WTC11 (cell line): ENCODE measurements around the gene PROSER3. TPM values are rescaled to one million over a fixed set of nuclear protein-coding genes. Genes with fewer than 3 reads are reported as not detected.

Source experiments
- ATAC-seq: fragments of 200-7000 bp; cut with Tn5 transposase; 2 replicates; pipeline ENCODE4 v1.10.0; 2021; ENCODE audit warnings: mild to moderate bottlenecking, moderate library complexity
- CTCF ChIA-PET: fragments of 300-600 bp; sonication (Branson Sonifier 250); formaldehyde crosslinking; loops from one replicate; lab custom pipeline; 2021; ENCODE audit warnings: antibody characterized with exemption; lab: Charles Lee
- POLR2A ChIA-PET: fragments of 350-600 bp; sonication (Branson Sonifier 250); formaldehyde crosslinking; loops from one replicate; lab custom pipeline; 2021; ENCODE audit warnings: antibody characterized with exemption; lab: Charles Lee
- DNase-seq: peaks from one replicate; pipeline ENCODE4 v3.0.0; 2021; ENCODE audit warnings: low spot score
- H3K27ac Mint-ChIP-seq: 2 replicates; pipeline ENCODE4 v1.8.0; 2021; ENCODE audit warnings: mixed read lengths
- H3K27me3 Mint-ChIP-seq: 2 replicates; pipeline ENCODE4 v1.8.0; 2021; ENCODE audit warnings: low read depth, mild to moderate bottlenecking, moderate library complexity, mixed read lengths
- H3K36me3 Mint-ChIP-seq: 2 replicates; pipeline ENCODE4 v1.8.0; 2021; ENCODE audit warnings: mixed read lengths
- H3K4me1 Mint-ChIP-seq: 2 replicates; pipeline ENCODE4 v1.8.0; 2022; ENCODE audit warnings: mixed read lengths
- H3K4me3 Mint-ChIP-seq: 2 replicates; pipeline ENCODE4 v1.8.0; 2021; ENCODE audit warnings: mild to moderate bottlenecking, moderate library complexity, mixed read lengths
- H3K9me3 Mint-ChIP-seq: 2 replicates; pipeline ENCODE4 v1.8.0; 2021; ENCODE audit warnings: mixed read lengths
- CREM ChIP-seq: sonication (generic); formaldehyde crosslinking; IDR thresholded peaks from 2 replicates; pipeline ENCODE4 v1.8.1; 2022; ENCODE audit warnings: mild to moderate bottlenecking, missing genetic modification reagents, moderate library complexity
- FOXJ3 ChIP-seq: sonication (generic); formaldehyde crosslinking; IDR thresholded peaks from 2 replicates; pipeline ENCODE4 v1.9.0; 2021; ENCODE audit warnings: missing genetic modification reagents, mild to moderate bottlenecking, borderline replicate concordance
- FOXK1 ChIP-seq: sonication (generic); formaldehyde crosslinking; IDR thresholded peaks from 2 replicates; pipeline ENCODE4 v1.8.0; 2022; ENCODE audit warnings: mild to moderate bottlenecking, moderate library complexity, missing genetic modification reagents
- HMGA2 ChIP-seq: fragments of 250-450 bp; sonication (Bioruptor Pico); IDR thresholded peaks from 2 replicates; pipeline ENCODE4 v1.4.0; 2021; ENCODE audit warnings: mild to moderate bottlenecking, moderate library complexity
- IRF2 ChIP-seq: sonication (generic); formaldehyde crosslinking; IDR thresholded peaks from 2 replicates; pipeline ENCODE4 v1.8.0; 2022; ENCODE audit warnings: low read depth, missing genetic modification reagents, borderline replicate concordance
- JUN ChIP-seq: sonication (generic); formaldehyde crosslinking; IDR thresholded peaks from 2 replicates; pipeline ENCODE4 v1.8.0; 2023; ENCODE audit warnings: mild to moderate bottlenecking, missing genetic modification reagents
- NFYB ChIP-seq: sonication (generic); formaldehyde crosslinking; conservative IDR thresholded peaks from 2 replicates; pipeline ENCODE4 v1.8.0; 2022; ENCODE audit warnings: low read depth, missing genetic modification reagents
- RELA ChIP-seq: sonication (generic); formaldehyde crosslinking; IDR thresholded peaks from 2 replicates; pipeline ENCODE4 v1.8.1; 2022; ENCODE audit warnings: missing genetic modification reagents, mild to moderate bottlenecking, borderline replicate concordance
- RORB ChIP-seq: fragments of 250-450 bp; sonication (Bioruptor Pico); IDR thresholded peaks from 2 replicates; pipeline ENCODE4 v1.9.0; 2021; ENCODE audit warnings: mild to moderate bottlenecking
- SMAD4 ChIP-seq: sonication (generic); formaldehyde crosslinking; IDR thresholded peaks from 2 replicates; pipeline ENCODE4 v1.8.0; 2022; ENCODE audit warnings: mild to moderate bottlenecking, missing genetic modification reagents
- SP1 ChIP-seq: sonication (generic); formaldehyde crosslinking; conservative IDR thresholded peaks from 2 replicates; pipeline ENCODE4 v1.8.1; 2022; ENCODE audit warnings: missing genetic modification reagents
- TCF7 ChIP-seq: sonication (generic); formaldehyde crosslinking; IDR thresholded peaks from 2 replicates; pipeline ENCODE4 v1.8.0; 2022; ENCODE audit warnings: mild to moderate bottlenecking, low read depth, missing genetic modification reagents, moderate library complexity
- ZNF121 ChIP-seq: sonication (generic); formaldehyde crosslinking; IDR thresholded peaks from 2 replicates; pipeline ENCODE4 v1.8.0; 2023; ENCODE audit warnings: missing genetic modification reagents
- ZNF138 ChIP-seq: sonication (generic); formaldehyde crosslinking; conservative IDR thresholded peaks from 2 replicates; pipeline ENCODE4 v1.8.1; 2022; ENCODE audit warnings: mild to moderate bottlenecking, moderate library complexity, missing genetic modification reagents
- ZNF263 ChIP-seq: sonication (generic); formaldehyde crosslinking; IDR thresholded peaks from 2 replicates; pipeline ENCODE4 v1.8.1; 2022; ENCODE audit warnings: low read depth, mild to moderate bottlenecking, moderate library complexity, missing genetic modification reagents
- ZNF317 ChIP-seq: sonication (generic); formaldehyde crosslinking; IDR thresholded peaks from 2 replicates; pipeline ENCODE4 v1.8.1; 2023; ENCODE audit warnings: low read depth, mild to moderate bottlenecking, moderate library complexity, missing genetic modification reagents, borderline replicate concordance
- ZNF416 ChIP-seq: fragments of 250-450 bp; sonication (Bioruptor Pico); IDR thresholded peaks from 2 replicates; pipeline ENCODE4 v1.9.0; 2021; ENCODE audit warnings: mild to moderate bottlenecking, inconsistent platforms
- total RNA-seq: library from RNA; stranded (reverse); gene quantifications from 3 replicates; pipeline ENCODE4 v1.2.3, GENCODE V29; 2021
- TF ChIP-seq, protein P1 (sequence below): sonication (generic); formaldehyde crosslinking; IDR thresholded peaks from 2 replicates; pipeline ENCODE4 v1.8.1; 2022; ENCODE audit warnings: mild to moderate bottlenecking, moderate library complexity, missing genetic modification reagents
- TF ChIP-seq, protein P2 (sequence below): sonication (generic); formaldehyde crosslinking; IDR thresholded peaks from 2 replicates; pipeline ENCODE4 v1.8.1; 2023; ENCODE audit warnings: mild to moderate bottlenecking, missing genetic modification reagents, borderline replicate concordance
- TF ChIP-seq, protein P3 (sequence below): sonication (generic); formaldehyde crosslinking; IDR thresholded peaks from 2 replicates; pipeline ENCODE4 v1.8.0; 2022; ENCODE audit warnings: mild to moderate bottlenecking, missing genetic modification reagents
- TF ChIP-seq, protein P4 (sequence below): sonication (generic); formaldehyde crosslinking; IDR thresholded peaks from 2 replicates; pipeline ENCODE4 v1.8.0; 2022; ENCODE audit warnings: mild to moderate bottlenecking, missing genetic modification reagents
- TF ChIP-seq, protein P5 (sequence below): fragments of 250-450 bp; sonication (Bioruptor Pico); IDR thresholded peaks from 2 replicates; pipeline ENCODE4 v1.9.0; 2021; ENCODE audit warnings: mild to moderate bottlenecking

The PROSER3 gene
- total RNA-seq, 1 experiment from 2014 or later, result 32.9 TPM

DNA sequence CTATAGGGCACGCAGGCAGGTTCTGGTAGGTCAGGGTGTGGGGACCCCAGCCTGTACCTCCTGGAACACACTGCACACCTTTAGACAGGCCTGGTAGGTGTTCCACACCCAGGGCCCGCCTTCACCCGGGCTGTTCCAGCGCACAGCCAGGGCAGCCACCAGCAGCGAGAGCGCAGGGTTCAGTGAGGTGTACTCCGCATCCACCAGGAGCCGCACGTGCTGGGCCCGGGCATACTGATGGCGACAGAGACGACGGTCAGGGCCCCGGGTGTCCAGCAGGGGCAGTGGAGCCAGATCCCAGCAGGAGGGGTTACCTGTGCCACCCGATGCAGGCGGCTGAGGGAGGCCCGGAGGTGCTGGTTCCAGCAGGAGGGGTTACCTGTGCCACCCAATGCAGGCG is 48.6 kb downstream of the PROSER3 start:
- CTCF ChIA-PET, result no interaction called here
- DNase-seq (no peak), ATAC-seq (no peak; the same call in 1 of the 2 replicates)
- Mint-ChIP-seq H3K27me3 (peaks cover 22% of the 10 kb centered on the region), H3K4me1 (peaks cover 2% of the 10 kb centered on the region), H3K4me3 (no peak overlapping the region), H3K9me3 (no peaks in the 10 kb centered on the region), H3K27ac (no peak overlapping the region), H3K36me3 (no peaks in the 10 kb centered on the region)
- TF ChIP-seq RORB (CRISPR knock-in tag) (no peak), IRF2 (CRISPR knock-in tag) (no peak), JUN (CRISPR knock-in tag) (no peak), HMGA2 (CRISPR knock-in tag) (no peak), CREM (CRISPR knock-in tag) (no peak), ZNF121 (CRISPR knock-in tag) (no peak), NFYB (CRISPR knock-in tag) (no peak), FOXK1 (no peak), TCF7 (no peak)
- TF ChIP-seq, protein P1, sequence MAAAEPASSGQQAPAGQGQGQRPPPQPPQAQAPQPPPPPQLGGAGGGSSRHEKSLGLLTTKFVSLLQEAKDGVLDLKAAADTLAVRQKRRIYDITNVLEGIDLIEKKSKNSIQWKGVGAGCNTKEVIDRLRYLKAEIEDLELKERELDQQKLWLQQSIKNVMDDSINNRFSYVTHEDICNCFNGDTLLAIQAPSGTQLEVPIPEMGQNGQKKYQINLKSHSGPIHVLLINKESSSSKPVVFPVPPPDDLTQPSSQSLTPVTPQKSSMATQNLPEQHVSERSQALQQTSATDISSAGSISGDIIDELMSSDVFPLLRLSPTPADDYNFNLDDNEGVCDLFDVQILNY (CRISPR knock-in tag), result no peak
- POLR2A ChIA-PET, result no interaction called here

DNA sequence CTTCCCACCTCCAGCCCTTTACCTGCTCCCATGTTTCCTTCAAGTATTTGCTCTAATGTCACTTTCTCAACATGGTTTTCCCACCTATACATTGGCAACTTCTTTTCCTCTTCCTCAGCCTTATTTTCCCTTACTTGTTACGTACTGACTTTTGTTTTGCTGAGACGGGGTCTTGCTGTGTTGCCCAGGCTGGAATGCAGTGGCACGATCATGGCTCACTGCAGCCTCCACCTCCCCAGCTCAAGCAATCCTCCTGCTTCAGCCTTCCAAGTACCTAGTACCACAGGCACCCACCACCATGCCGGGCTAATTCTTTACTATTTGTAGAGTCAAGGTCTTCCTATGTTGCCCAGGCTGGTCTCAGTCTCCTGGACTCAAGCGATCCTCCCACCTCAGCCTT is 49.7 kb downstream of the PROSER3 start:
- no peaks in the 10 kb centered on the region for H3K9me3 Mint-ChIP-seq
- peak; percentile 96 for TF ChIP-seq ZNF121 (CRISPR knock-in tag)
- TF ChIP-seq, protein P2, sequence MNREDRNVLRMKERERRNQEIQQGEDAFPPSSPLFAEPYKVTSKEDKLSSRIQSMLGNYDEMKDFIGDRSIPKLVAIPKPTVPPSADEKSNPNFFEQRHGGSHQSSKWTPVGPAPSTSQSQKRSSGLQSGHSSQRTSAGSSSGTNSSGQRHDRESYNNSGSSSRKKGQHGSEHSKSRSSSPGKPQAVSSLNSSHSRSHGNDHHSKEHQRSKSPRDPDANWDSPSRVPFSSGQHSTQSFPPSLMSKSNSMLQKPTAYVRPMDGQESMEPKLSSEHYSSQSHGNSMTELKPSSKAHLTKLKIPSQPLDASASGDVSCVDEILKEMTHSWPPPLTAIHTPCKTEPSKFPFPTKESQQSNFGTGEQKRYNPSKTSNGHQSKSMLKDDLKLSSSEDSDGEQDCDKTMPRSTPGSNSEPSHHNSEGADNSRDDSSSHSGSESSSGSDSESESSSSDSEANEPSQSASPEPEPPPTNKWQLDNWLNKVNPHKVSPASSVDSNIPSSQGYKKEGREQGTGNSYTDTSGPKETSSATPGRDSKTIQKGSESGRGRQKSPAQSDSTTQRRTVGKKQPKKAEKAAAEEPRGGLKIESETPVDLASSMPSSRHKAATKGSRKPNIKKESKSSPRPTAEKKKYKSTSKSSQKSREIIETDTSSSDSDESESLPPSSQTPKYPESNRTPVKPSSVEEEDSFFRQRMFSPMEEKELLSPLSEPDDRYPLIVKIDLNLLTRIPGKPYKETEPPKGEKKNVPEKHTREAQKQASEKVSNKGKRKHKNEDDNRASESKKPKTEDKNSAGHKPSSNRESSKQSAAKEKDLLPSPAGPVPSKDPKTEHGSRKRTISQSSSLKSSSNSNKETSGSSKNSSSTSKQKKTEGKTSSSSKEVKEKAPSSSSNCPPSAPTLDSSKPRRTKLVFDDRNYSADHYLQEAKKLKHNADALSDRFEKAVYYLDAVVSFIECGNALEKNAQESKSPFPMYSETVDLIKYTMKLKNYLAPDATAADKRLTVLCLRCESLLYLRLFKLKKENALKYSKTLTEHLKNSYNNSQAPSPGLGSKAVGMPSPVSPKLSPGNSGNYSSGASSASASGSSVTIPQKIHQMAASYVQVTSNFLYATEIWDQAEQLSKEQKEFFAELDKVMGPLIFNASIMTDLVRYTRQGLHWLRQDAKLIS (CRISPR knock-in tag), result no peak
- TF ChIP-seq, all 79 proteins: peak for 1
- peaks cover 2% of the 10 kb centered on the region for H3K4me1 Mint-ChIP-seq
- no peak overlapping the region for H3K4me3 Mint-ChIP-seq
- POLR2A ChIA-PET, result no interaction called here
- CTCF ChIA-PET, result no interaction called here
- ATAC-seq (no peak), DNase-seq (no peak)
- peaks cover 26% of the 10 kb centered on the region for H3K27me3 Mint-ChIP-seq
- no peaks in the 10 kb centered on the region for H3K36me3 Mint-ChIP-seq
- 0 out of 2 replicates have a peak overlapping the region, but pooled peaks have one; percentile 54 for H3K27ac Mint-ChIP-seq

DNA sequence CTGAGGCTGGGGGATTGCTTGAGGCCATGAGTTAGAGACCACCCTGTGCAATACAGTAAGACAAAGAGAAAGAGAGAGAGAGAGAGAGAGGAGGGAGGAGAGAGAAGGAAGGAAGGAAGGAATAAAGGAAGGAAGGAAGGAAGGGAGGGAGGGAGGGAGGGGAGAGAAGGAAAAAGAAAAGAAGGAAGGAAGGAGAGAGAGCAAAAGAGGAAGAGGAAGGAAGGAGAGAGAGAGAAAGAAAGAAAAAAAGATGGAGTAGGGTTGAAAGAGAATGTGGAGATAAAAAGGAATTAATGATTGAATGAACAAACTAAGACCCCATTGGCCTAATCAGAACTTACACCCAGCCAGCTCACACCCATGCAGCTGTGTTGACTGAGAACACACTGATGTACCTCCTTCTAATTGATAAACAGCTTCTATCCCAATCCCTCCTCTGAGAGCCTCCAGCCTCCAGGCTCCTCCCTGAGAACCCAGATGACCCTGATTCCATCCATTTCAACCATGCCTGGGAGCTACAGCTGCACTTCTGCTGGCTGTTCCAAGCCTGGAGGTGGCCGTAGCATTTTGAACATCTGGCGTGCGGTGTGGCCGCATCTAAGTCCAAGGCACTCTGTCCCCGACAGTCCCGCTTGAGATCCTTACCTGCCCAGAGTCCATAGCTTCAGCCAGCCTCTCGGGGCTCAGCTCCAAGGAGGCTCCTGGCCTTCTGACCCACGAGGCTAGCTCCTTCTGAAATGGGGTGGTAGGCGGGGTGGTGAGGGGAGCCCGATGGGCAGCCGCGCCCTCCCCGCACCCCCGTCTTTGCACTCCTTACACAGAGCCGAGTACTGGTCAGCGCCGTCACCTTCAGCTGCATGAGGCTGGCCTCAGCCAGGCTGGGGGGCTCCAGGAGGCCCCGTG is 53.6 kb downstream of the PROSER3 start:
- no peak overlapping the region for H3K4me3 Mint-ChIP-seq
- ATAC-seq (no peak), DNase-seq (no peak)
- H3K9me3 Mint-ChIP-seq, result peaks cover 4% of the 10 kb centered on the region; the same call in 1 of the 2 replicates
- CTCF ChIA-PET, result interaction anchor here (0.8 to 2.1 kb wide), 7 partner anchors 12 to 119 kb away, joined by 3 to 6 read pairs (median 4); partner anchors contain the start of gene KIRREL2
- H3K27me3 Mint-ChIP-seq, result peaks cover 47% of the 10 kb centered on the region
- peaks cover 6% of the 10 kb centered on the region for H3K4me1 Mint-ChIP-seq
- no peaks in the 10 kb centered on the region for H3K36me3 Mint-ChIP-seq
- POLR2A ChIA-PET, result no interaction called here
- no peak overlapping the region for H3K27ac Mint-ChIP-seq
- TF ChIP-seq ZNF416 (CRISPR knock-in tag) (no peak), FOXJ3 (CRISPR knock-in tag) (no peak), ZNF138 (CRISPR knock-in tag) (no peak), TCF7 (no peak), ZNF317 (no peak), SP1 (no peak), ZNF263 (CRISPR knock-in tag) (no peak), SMAD4 (CRISPR knock-in tag) (no peak), RELA (CRISPR knock-in tag) (no peak)
- TF ChIP-seq, protein P3, sequence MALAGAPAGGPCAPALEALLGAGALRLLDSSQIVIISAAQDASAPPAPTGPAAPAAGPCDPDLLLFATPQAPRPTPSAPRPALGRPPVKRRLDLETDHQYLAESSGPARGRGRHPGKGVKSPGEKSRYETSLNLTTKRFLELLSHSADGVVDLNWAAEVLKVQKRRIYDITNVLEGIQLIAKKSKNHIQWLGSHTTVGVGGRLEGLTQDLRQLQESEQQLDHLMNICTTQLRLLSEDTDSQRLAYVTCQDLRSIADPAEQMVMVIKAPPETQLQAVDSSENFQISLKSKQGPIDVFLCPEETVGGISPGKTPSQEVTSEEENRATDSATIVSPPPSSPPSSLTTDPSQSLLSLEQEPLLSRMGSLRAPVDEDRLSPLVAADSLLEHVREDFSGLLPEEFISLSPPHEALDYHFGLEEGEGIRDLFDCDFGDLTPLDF (CRISPR knock-in tag), result no peak
- TF ChIP-seq, protein P4, sequence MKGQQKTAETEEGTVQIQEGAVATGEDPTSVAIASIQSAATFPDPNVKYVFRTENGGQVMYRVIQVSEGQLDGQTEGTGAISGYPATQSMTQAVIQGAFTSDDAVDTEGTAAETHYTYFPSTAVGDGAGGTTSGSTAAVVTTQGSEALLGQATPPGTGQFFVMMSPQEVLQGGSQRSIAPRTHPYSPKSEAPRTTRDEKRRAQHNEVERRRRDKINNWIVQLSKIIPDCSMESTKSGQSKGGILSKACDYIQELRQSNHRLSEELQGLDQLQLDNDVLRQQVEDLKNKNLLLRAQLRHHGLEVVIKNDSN (CRISPR knock-in tag), result no peak
- TF ChIP-seq, protein P5, sequence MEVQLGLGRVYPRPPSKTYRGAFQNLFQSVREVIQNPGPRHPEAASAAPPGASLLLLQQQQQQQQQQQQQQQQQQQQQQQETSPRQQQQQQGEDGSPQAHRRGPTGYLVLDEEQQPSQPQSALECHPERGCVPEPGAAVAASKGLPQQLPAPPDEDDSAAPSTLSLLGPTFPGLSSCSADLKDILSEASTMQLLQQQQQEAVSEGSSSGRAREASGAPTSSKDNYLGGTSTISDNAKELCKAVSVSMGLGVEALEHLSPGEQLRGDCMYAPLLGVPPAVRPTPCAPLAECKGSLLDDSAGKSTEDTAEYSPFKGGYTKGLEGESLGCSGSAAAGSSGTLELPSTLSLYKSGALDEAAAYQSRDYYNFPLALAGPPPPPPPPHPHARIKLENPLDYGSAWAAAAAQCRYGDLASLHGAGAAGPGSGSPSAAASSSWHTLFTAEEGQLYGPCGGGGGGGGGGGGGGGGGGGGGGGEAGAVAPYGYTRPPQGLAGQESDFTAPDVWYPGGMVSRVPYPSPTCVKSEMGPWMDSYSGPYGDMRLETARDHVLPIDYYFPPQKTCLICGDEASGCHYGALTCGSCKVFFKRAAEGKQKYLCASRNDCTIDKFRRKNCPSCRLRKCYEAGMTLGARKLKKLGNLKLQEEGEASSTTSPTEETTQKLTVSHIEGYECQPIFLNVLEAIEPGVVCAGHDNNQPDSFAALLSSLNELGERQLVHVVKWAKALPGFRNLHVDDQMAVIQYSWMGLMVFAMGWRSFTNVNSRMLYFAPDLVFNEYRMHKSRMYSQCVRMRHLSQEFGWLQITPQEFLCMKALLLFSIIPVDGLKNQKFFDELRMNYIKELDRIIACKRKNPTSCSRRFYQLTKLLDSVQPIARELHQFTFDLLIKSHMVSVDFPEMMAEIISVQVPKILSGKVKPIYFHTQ (CRISPR knock-in tag), result no peak
